Left ventricle myocardium inferior (tissue), 1 donor: ENCODE results near the gene HEXIM1. TPM values are rescaled to one million over a fixed set of nuclear protein-coding genes. Genes with fewer than 3 reads are reported as not detected.

Experiments used
- DNase-seq: peaks from one replicate; pipeline ENCODE4 v3.0.0-alpha.2; 2020
- H3K27ac ChIP-seq: fragments of 200-600 bp; replicated peaks from 2 replicates; pipeline ENCODE4 v1.8.0; 2021
- H3K27me3 ChIP-seq: fragments of 200-600 bp; 2 replicates; pipeline ENCODE4 v1.8.0; 2021; ENCODE audit warnings: low read depth
- H3K36me3 ChIP-seq: fragments of 200-600 bp; 2 replicates; pipeline ENCODE4 v1.8.0; 2021
- H3K4me1 ChIP-seq: fragments of 200-600 bp; 2 replicates; pipeline ENCODE4 v1.8.0; 2021
- H3K4me3 ChIP-seq: fragments of 200-600 bp; 2 replicates; pipeline ENCODE4 v1.8.0; 2021; ENCODE audit warnings: mild to moderate bottlenecking, moderate library complexity
- H3K9me3 ChIP-seq: fragments of 200-600 bp; replicated peaks from 2 replicates; pipeline ENCODE4 v1.8.0; 2021
- CTCF ChIP-seq: fragments of 200-600 bp; IDR thresholded peaks from 2 replicates; pipeline ENCODE4 v1.8.0; 2021; ENCODE audit warnings: antibody characterized with exemption, mild to moderate bottlenecking, borderline replicate concordance
- intact Hi-C: fragments of 100-400 bp; cut with micrococcal nuclease; formaldehyde crosslinking; loops from one replicate; pipeline ENCODE4 v1.11.0; 2022
- total RNA-seq: library from RNA; stranded (reverse); fragmentation: NEBNext Ultra II Directional; extraction: Animal tissue kit (Norgen Biotek cat#: 25700); gene quantifications from one replicate; pipeline ENCODE4 v1.2.1, GENCODE V29; 2021
- donor health status: DM: no; HTN: yes; CAD: no; lungs with severe emphysema.

HEXIM1 gene
- total RNA-seq, 1 donor from 2014 or later: 28.8 TPM

GRCh38 chr17:45186801-45187354 lies 38.6 kb downstream of the HEXIM1 start:
- H3K36me3 ChIP-seq: no peaks in the 10 kb centered on the region
- no peaks in the 10 kb centered on the region for H3K9me3 ChIP-seq
- intact Hi-C loops: no loop called here
- no peak overlapping the region for H3K27ac ChIP-seq
- no peaks in the 10 kb centered on the region for H3K27me3 ChIP-seq
- no peaks in the 10 kb centered on the region for H3K4me1 ChIP-seq
- TF ChIP-seq CTCF: no peak
- no peak for DNase-seq
- H3K4me3 ChIP-seq: no peak overlapping the region

GRCh38 chr17:45189009-45189408 lies 40.7 kb downstream of the HEXIM1 start:
- Histone ChIP-seq H3K27me3 (no peaks in the 10 kb centered on the region), H3K9me3 (no peaks in the 10 kb centered on the region), H3K36me3 (no peaks in the 10 kb centered on the region), H3K4me3 (no peak overlapping the region), H3K4me1 (no peaks in the 10 kb centered on the region), H3K27ac (no peak overlapping the region)
- no peak for DNase-seq
- no peak for TF ChIP-seq CTCF
- intact Hi-C loops: no loop called here

DNA sequence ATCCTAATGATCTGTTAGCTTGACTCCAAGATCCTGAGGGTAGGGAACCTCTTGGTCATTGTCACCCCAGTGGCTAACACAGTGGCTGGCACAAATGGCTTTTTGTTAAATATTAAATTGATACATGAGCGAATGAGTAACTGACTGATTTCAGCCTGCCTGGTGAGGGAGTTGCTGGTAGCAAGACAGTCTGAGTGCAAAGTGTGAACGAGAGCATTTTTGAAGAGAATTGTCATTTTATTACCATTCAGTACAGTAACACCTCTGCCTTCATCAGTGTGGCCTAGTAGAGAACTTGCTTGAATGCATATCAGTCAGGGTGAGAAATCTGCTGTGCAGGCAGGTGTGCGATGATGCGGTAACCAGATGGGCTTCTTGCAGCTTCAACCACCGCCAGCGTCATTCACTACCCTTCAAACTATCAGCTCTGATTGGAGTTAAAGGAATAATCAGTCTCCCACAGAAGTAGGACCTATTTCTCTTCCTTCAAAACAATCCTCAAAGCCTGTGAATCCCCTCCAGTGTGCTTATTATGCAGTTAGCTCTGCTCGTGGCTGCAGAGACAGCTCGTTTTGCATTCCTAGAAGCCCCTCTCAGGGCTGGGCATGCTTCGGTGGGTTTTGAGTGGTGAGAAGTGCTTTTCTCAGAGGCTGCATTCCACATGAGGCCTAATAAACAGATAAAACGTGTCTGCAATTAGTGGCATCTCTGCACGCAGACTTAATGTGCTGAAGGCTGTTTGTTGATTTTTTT lies 42.4 kb downstream of the HEXIM1 start:
- no peak overlapping the region for H3K4me3 ChIP-seq
- DNase-seq: no peak
- intact Hi-C loops: no loop called here

GRCh38 chr17:45195424-45195823 lies 47.1 kb downstream of the HEXIM1 start:
- H3K27ac ChIP-seq: no peak overlapping the region
- H3K4me1 ChIP-seq: peaks cover 15% of the 10 kb centered on the region
- no peak overlapping the region for H3K4me3 ChIP-seq
- H3K9me3 ChIP-seq: no peaks in the 10 kb centered on the region
- no peaks in the 10 kb centered on the region for H3K27me3 ChIP-seq
- no peak for DNase-seq
- no peak for TF ChIP-seq CTCF
- no peaks in the 10 kb centered on the region for H3K36me3 ChIP-seq
- intact Hi-C loops: loop anchor here (5.0 kb wide), 1 partner anchor 58 kb away; the partner anchor contains the start of gene ACBD4

More for the DNA sequence above, 42.4 kb downstream of the HEXIM1 start:
- no peaks in the 10 kb centered on the region for H3K36me3 ChIP-seq
- TF ChIP-seq CTCF: no peak
- H3K9me3 ChIP-seq: no peaks in the 10 kb centered on the region
- no peaks in the 10 kb centered on the region for H3K27me3 ChIP-seq
- no peaks in the 10 kb centered on the region for H3K4me1 ChIP-seq
- H3K27ac ChIP-seq: no peak overlapping the region

- TF ChIP-seq CTCF: no peak
- no peak for DNase-seq
- Histone ChIP-seq H3K9me3 (no peaks in the 10 kb centered on the region), H3K27me3 (no peaks in the 10 kb centered on the region), H3K4me1 (peaks cover 21% of the 10 kb centered on the region), H3K27ac (peak overlapping the region; percentile 24), H3K4me3 (no peak overlapping the region), H3K36me3 (no peaks in the 10 kb centered on the region)
- intact Hi-C loops: loop anchor here (5.0 kb wide), 1 partner anchor 60 kb away; the partner anchor contains the start of gene ACBD4
These were observed 48.8 kb downstream of the HEXIM1 start for GRCh38 chr17:45197108-45197507.
